GM12878 (cell line): ENCODE results near the gene SCN5A. TPM values are rescaled to one million over a fixed set of nuclear protein-coding genes. Genes with fewer than 3 reads are reported as not detected.

ENCODE experiments used
- ATAC-seq: fragments of 200-7000 bp; cut with Tn5 transposase; 3 replicates; pipeline ENCODE4 v1.9.1; 2020; ENCODE audit warnings: mild to moderate bottlenecking, moderate library complexity
- BruUV-seq: library from RNA; stranded (reverse); fragments of 400-500 nt; replicated peaks from 2 replicates; lab custom pipeline; 2021; lab: Mats Ljungman, UMichigan
- CTCF ChIA-PET: fragments of 300-600 bp; sonication (Branson Sonifier 250); formaldehyde crosslinking; extraction: SDS; loops from one replicate; lab custom pipeline; 2021; ENCODE audit warnings: inconsistent platforms; lab: Yijun Ruan, JAX
- POLR2A ChIA-PET: fragments of 350-600 bp; formaldehyde crosslinking; extraction: SDS; loops from one replicate; lab custom pipeline; 2021; ENCODE audit warnings: inconsistent platforms; lab: Charles Lee
- RAD21 ChIA-PET: fragments of 300-600 bp; sonication (Branson Sonifier 250); formaldehyde crosslinking; loops from one replicate; lab custom pipeline; 2023; ENCODE audit warnings: antibody characterized with exemption; ENCODE audit not compliant: unreplicated experiment; lab: Charles Lee
- SMC1A ChIA-PET: fragments of 300-600 bp; sonication (Branson Sonifier 250); formaldehyde crosslinking; loops from one replicate; lab custom pipeline; 2023; ENCODE audit not compliant: unreplicated experiment, uncharacterized antibody; lab: Charles Lee
- DNase-seq: peaks from one replicate; pipeline ENCODE4 v3.0.0-alpha.2; 2011; ENCODE audit warnings: low read depth, low spot score
- FAIRE-seq: peaks from 3 replicates; lab custom pipeline; 2011; peaks lifted over from hg19 to GRCh38; lab: Jason Lieb, UNC
- H2AFZ ChIP-seq: 2 replicates; pipeline ENCODE4 v1.6.0; 2011; ENCODE audit warnings: low read depth, low read length, control low read depth; ENCODE audit not compliant: control insufficient read depth
- H3K27ac ChIP-seq: 2 replicates; pipeline ENCODE4 v1.5.1; 2011; ENCODE audit warnings: control low read depth; ENCODE audit not compliant: control insufficient read depth, insufficient read depth
- H3K27me3 ChIP-seq, 2 experiments: replicated peaks in 1 of 2; 2 replicates each; pipeline versions ENCODE4 v1.6.0 to v1.6.1; 2011; ENCODE audit warnings: low read length in 1 of 2; ENCODE audit not compliant: control insufficient read depth in 2 of 2, insufficient read depth in 2 of 2
- H3K36me3 ChIP-seq, 2 experiments: 2 replicates each; pipeline ENCODE4 v1.5.1; 2011; ENCODE audit warnings: low read length in 1 of 2; ENCODE audit not compliant: control insufficient read depth in 2 of 2, insufficient read depth in 2 of 2
- H3K4me1 ChIP-seq: 2 replicates; pipeline ENCODE4 v1.6.1; 2011; ENCODE audit warnings: mild to moderate bottlenecking, low read length, moderate library complexity, mixed read lengths; ENCODE audit not compliant: control insufficient read depth, insufficient read depth
- H3K4me2 ChIP-seq: 2 replicates; pipeline ENCODE4 v1.6.0; 2011; ENCODE audit warnings: control low read depth; ENCODE audit not compliant: control insufficient read depth, insufficient read depth
- H3K4me3 ChIP-seq: fragments of 200-600 bp; sonication (generic); 2 replicates; pipeline ENCODE4 v1.5.1; 2016
- H3K79me2 ChIP-seq: 2 replicates; pipeline ENCODE4 v1.6.0; 2011; ENCODE audit warnings: low read length; ENCODE audit not compliant: control insufficient read depth, insufficient read depth
- H3K9ac ChIP-seq: 2 replicates; pipeline ENCODE4 v1.8.0; 2011; ENCODE audit warnings: low read length, control low read depth, mixed read lengths; ENCODE audit not compliant: control insufficient read depth, insufficient read depth
- H3K9me3 ChIP-seq: replicated peaks from 3 replicates; pipeline ENCODE4 v1.5.1; 2011; ENCODE audit warnings: mild to moderate bottlenecking, low read length; ENCODE audit not compliant: control insufficient read depth, insufficient read depth
- H4K20me1 ChIP-seq: 2 replicates; pipeline ENCODE4 v1.6.0; 2011; ENCODE audit not compliant: control insufficient read depth, insufficient read depth
- BCL11A ChIP-seq: IDR thresholded peaks from 2 replicates; pipeline ENCODE4 v1.6.1; 2011; ENCODE audit warnings: low read depth, low read length
- BMI1 ChIP-seq: fragments of 450-650 bp; IDR thresholded peaks from 2 replicates; pipeline ENCODE4 v1.6.1; 2016; ENCODE audit warnings: mild to moderate bottlenecking, moderate library complexity, borderline replicate concordance
- IKZF2 ChIP-seq, 2 experiments: fragments of 450-650 bp; IDR thresholded peaks; 2 replicates each; pipeline ENCODE4 v1.6.1; 2017; ENCODE audit warnings: mild to moderate bottlenecking in 2 of 2, moderate library complexity in 2 of 2
- IRF3 ChIP-seq: fragments of 450-650 bp; IDR thresholded peaks from 2 replicates; pipeline ENCODE4 v1.6.1; 2014; ENCODE audit warnings: mild to moderate bottlenecking
- WRNIP1 ChIP-seq: IDR thresholded peaks from 2 replicates; pipeline ENCODE4 v1.6.1; 2011; ENCODE audit warnings: low read depth, low read length, improper control_type of control experiment, borderline replicate concordance
- ZNF207 ChIP-seq: fragments of 450-650 bp; IDR thresholded peaks from 2 replicates; pipeline ENCODE4 v1.6.1; 2014; ENCODE audit warnings: antibody characterized with exemption, mild to moderate bottlenecking, borderline replicate concordance
- WGBS: methylation state at CpG from one replicate; pipeline ENCODE4 v1.1.6; 2016; ENCODE audit warnings: low lambda C conversion rate; ENCODE audit not compliant: insufficient replicate concordance, insufficient coverage; ENCODE audit errors: missing lambda C conversion rate; 5-methylcytosine and 5-hydroxymethylcytosine counted together
- in situ Hi-C: fragments of 300-500 bp; cut with MboI; formaldehyde crosslinking; loops from 9 replicates; pipeline ENCODE4 v1.14.3; 2018; ENCODE audit warnings: mixed read lengths
- intact Hi-C: fragments of 100-400 bp; cut with micrococcal nuclease; formaldehyde crosslinking; loops from one replicate; pipeline ENCODE4 v1.14.2; 2022; ENCODE audit not compliant: unreplicated experiment
- polyA plus RNA-seq, 11 experiments: library from polyadenylated mRNA; depleted of rRNA in 4 of 11; unstranded in 6 of 11; stranded (reverse) in 5 of 11; fragments of >200 nt; fragmentation: Nextera tagmentation in 4 of 11; fragmentation: Illumina TruSeq in 1 of 11; extraction: Ambion mirVana in 4 of 11; extraction: Trizol in 1 of 11; gene quantifications; 1 replicate in 1 of 11; 2 replicates in 10 of 11; pipeline versions ENCODE4 v1.2.1 to v1.2.3, GENCODE V29; 2011 to 2016; ENCODE audit warnings: inconsistent platforms in 2 of 11, missing spikeins in 2 of 11, low read depth in 1 of 11
- total RNA-seq, 4 experiments: library from RNA; depleted of rRNA in 3 of 4; stranded (reverse); fragments of >200 nt in 3 of 4; fragmentation: Illumina TruSeq in 1 of 4; extraction: Trizol in 1 of 4; gene quantifications; 2 replicates each; pipeline versions ENCODE4 v1.2.1 to v1.2.3, GENCODE V29; 2013 to 2021
- TF ChIP-seq, protein P1 (sequence below): fragments of 450-650 bp; IDR thresholded peaks from 2 replicates; pipeline ENCODE4 v1.6.1; 2017; ENCODE audit warnings: antibody characterized with exemption, mild to moderate bottlenecking, moderate library complexity

The SCN5A gene
- total and polyA plus RNA-seq, 10 of the 15 experiments (the other 5 are each of a cell fraction or from before 2014, with no cell fraction given) = not detected

GRCh38 chr3:38519000-38519399, 130.5 kb downstream of the SCN5A start:
- TF ChIP-seq WRNIP1 (no peak), IRF3 (no peak), BMI1 (no peak), BCL11A (no peak), IKZF2 (IDR thresholded peaks at IDR 0.05) (no peak), ZNF207 (no peak)
- TF ChIP-seq, protein P1, sequence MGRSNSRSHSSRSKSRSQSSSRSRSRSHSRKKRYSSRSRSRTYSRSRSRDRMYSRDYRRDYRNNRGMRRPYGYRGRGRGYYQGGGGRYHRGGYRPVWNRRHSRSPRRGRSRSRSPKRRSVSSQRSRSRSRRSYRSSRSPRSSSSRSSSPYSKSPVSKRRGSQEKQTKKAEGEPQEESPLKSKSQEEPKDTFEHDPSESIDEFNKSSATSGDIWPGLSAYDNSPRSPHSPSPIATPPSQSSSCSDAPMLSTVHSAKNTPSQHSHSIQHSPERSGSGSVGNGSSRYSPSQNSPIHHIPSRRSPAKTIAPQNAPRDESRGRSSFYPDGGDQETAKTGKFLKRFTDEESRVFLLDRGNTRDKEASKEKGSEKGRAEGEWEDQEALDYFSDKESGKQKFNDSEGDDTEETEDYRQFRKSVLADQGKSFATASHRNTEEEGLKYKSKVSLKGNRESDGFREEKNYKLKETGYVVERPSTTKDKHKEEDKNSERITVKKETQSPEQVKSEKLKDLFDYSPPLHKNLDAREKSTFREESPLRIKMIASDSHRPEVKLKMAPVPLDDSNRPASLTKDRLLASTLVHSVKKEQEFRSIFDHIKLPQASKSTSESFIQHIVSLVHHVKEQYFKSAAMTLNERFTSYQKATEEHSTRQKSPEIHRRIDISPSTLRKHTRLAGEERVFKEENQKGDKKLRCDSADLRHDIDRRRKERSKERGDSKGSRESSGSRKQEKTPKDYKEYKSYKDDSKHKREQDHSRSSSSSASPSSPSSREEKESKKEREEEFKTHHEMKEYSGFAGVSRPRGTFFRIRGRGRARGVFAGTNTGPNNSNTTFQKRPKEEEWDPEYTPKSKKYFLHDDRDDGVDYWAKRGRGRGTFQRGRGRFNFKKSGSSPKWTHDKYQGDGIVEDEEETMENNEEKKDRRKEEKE = no peak
- in situ Hi-C loops = no loop called here
- no peaks in the 10 kb centered on the region for H3K79me2 ChIP-seq
- no peaks in the 10 kb centered on the region for H4K20me1 ChIP-seq
- CTCF ChIA-PET = interaction anchor here (0.7 to 7.0 kb wide), 13 partner anchors 9 to 511 kb away, joined by 3 to 120 read pairs (median 3); partner anchors contain the start of genes EXOG and XYLB
- no TSS peak for BruUV-seq
- intact Hi-C loops = no loop called here
- no peak overlapping the region for H3K4me3 ChIP-seq
- SMC1A ChIA-PET = interaction anchor here (0.9 to 3.5 kb wide), 4 partner anchors 22 to 544 kb away, joined by 3 to 26 read pairs (median 7); partner anchors contain the start of gene EXOG
- DNase-seq (no peak), ATAC-seq (no peak), FAIRE-seq (no peak)
- no peak overlapping the region for H3K4me2 ChIP-seq
- H3K9me3 ChIP-seq = no peaks in the 10 kb centered on the region
- no peaks in the 10 kb centered on the region for H3K27me3 ChIP-seq
- no peak overlapping the region for H3K9ac ChIP-seq
- no peaks in the 10 kb centered on the region for H3K4me1 ChIP-seq
- POLR2A ChIA-PET = no interaction called here
- 100% methylated on average over 1 of the region's 1 CpG for WGBS
- H2AFZ ChIP-seq = no peak overlapping the region
- RAD21 ChIA-PET = interaction anchor here (0.7 to 3.6 kb wide), 4 partner anchors 10 to 481 kb away, joined by 3 to 10 read pairs (median 3); no protein-coding TSS in a partner anchor
- peaks cover 2 to 12% of the 10 kb centered on the region in 2 experiments; a peak in 3 of 4 replicates for H3K36me3 ChIP-seq
- H3K27ac ChIP-seq = no peak overlapping the region
